HFFc6 (cell line): ENCODE data around the gene LMX1B. TPM values are rescaled to one million over a fixed set of nuclear protein-coding genes. Genes with fewer than 3 reads are reported as not detected.
"Not testable (repeated sequence)": the region's sequence is repeated elsewhere in the genome, so short reads cannot be mapped to it uniquely, and the experiment has no call there.

Experiments
- DNase-seq: peaks from one replicate; pipeline ENCODE4 v3.0.0-alpha.2; 2018
- H3K27ac Mint-ChIP-seq: 2 replicates; pipeline ENCODE4 v1.8.0; 2020; ENCODE audit warnings: mild to moderate bottlenecking, mixed read lengths
- H3K27me3 Mint-ChIP-seq: 2 replicates; pipeline ENCODE4 v1.8.0; 2021; ENCODE audit warnings: mild to moderate bottlenecking, moderate library complexity, mixed read lengths; ENCODE audit not compliant: insufficient read depth
- H3K36me3 Mint-ChIP-seq: 2 replicates; pipeline ENCODE4 v1.8.0; 2021; ENCODE audit warnings: low read depth, mixed read lengths
- H3K4me1 Mint-ChIP-seq: 2 replicates; pipeline ENCODE4 v1.8.0; 2020; ENCODE audit warnings: low read depth, mixed read lengths
- H3K4me3 Mint-ChIP-seq: 2 replicates; pipeline ENCODE4 v1.8.0; 2020; ENCODE audit warnings: mild to moderate bottlenecking, moderate library complexity, mixed read lengths
- H3K9me3 Mint-ChIP-seq: 2 replicates; pipeline ENCODE4 v1.8.0; 2020; ENCODE audit warnings: mild to moderate bottlenecking, mixed read lengths
- total RNA-seq, 6 experiments: library from RNA; stranded (reverse); fragmentation: NEBNext Ultra II Directional; extraction: Animal tissue kit (Norgen Biotek cat#: 25700); gene quantifications; 2 replicates in 1 of 6; 3 replicates in 5 of 6; pipeline ENCODE4 v1.2.3, GENCODE V29; 2021
- TF ChIP-seq, protein P1 (sequence below): fragments of 200-600 bp; sonication (generic); IDR thresholded peaks from 2 replicates; pipeline ENCODE4 v1.5.0; 2021; ENCODE audit warnings: antibody characterized with exemption, mild to moderate bottlenecking

The LMX1B gene
- total RNA-seq, 6 experiments from 2014 or later, result not detected

DNA sequence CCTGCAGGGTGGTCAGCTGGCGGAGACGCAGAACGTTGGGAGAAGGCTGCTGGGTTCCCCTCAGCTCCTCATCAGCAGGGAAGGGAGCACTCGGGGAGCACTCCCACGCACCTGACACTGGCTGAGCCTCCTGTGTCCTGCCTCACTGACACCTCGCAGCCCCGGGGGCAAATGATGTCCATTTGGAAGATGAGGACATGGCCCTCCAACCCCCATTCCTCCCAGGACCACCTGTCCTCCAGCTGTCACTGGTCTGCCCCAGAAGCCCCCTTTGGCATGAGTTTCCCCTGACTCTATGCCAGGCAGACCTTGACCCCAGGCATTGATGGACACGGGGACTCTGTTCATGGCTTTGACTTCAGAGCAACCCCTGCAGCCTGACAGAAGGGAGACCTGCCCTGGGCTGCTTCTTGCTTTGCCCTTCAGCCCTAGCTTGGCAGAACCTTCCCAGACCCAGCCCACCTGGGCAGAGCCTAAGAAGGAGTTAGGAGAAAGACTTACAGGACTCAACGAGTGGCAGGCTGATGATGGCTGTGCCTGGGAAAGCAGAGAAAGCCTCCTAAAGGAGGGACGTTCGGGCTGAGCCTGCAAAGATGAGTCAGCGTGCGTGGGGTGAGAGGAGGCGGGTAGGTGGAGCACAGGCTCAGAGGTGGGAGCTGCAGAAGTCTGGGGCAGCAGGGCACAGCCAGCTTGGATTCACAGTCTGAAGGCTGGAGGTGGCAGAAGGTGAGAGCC is 90.6 kb downstream of the LMX1B start:
- H3K9me3 Mint-ChIP-seq, result peaks cover 8% of the 10 kb centered on the region
- H3K27ac Mint-ChIP-seq, result peak overlapping the region; percentile 22; the same call in 1 of the 2 replicates
- peaks cover 22% of the 10 kb centered on the region for H3K27me3 Mint-ChIP-seq
- DNase-seq, result peak; percentile 45
- peaks cover 15% of the 10 kb centered on the region for H3K4me1 Mint-ChIP-seq
- TF ChIP-seq, protein P1, sequence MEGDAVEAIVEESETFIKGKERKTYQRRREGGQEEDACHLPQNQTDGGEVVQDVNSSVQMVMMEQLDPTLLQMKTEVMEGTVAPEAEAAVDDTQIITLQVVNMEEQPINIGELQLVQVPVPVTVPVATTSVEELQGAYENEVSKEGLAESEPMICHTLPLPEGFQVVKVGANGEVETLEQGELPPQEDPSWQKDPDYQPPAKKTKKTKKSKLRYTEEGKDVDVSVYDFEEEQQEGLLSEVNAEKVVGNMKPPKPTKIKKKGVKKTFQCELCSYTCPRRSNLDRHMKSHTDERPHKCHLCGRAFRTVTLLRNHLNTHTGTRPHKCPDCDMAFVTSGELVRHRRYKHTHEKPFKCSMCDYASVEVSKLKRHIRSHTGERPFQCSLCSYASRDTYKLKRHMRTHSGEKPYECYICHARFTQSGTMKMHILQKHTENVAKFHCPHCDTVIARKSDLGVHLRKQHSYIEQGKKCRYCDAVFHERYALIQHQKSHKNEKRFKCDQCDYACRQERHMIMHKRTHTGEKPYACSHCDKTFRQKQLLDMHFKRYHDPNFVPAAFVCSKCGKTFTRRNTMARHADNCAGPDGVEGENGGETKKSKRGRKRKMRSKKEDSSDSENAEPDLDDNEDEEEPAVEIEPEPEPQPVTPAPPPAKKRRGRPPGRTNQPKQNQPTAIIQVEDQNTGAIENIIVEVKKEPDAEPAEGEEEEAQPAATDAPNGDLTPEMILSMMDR, result no peak
- no peaks in the 10 kb centered on the region for H3K36me3 Mint-ChIP-seq
- H3K4me3 Mint-ChIP-seq, result peak overlapping the region; percentile 58

GRCh38 chr9:126704892-126705766 is 91.4 kb downstream of the LMX1B start:
- Mint-ChIP-seq H3K27me3 (peaks cover 21% of the 10 kb centered on the region), H3K4me3 (peak overlapping the region; percentile 58), H3K36me3 (no peaks in the 10 kb centered on the region), H3K9me3 (peaks cover 8% of the 10 kb centered on the region), H3K4me1 (peaks cover 15% of the 10 kb centered on the region), H3K27ac (peak overlapping the region; percentile 22; the same call in 1 of the 2 replicates)
- TF ChIP-seq, protein P1, result peak; percentile 91
- DNase-seq, result peak; percentile 44

GRCh38 chr9:126705767-126706697 is 92.3 kb downstream of the LMX1B start:
- TF ChIP-seq, protein P1, result peak; percentile 80
- no peaks in the 10 kb centered on the region for H3K36me3 Mint-ChIP-seq
- H3K4me3 Mint-ChIP-seq, result peak overlapping the region; percentile 13; the same call in 1 of the 2 replicates
- H3K27ac Mint-ChIP-seq, result no peak overlapping the region
- H3K27me3 Mint-ChIP-seq, result peaks cover 20% of the 10 kb centered on the region
- H3K9me3 Mint-ChIP-seq, result peaks cover 8% of the 10 kb centered on the region
- peak; percentile 35 for DNase-seq
- H3K4me1 Mint-ChIP-seq, result peaks cover 15% of the 10 kb centered on the region

DNA sequence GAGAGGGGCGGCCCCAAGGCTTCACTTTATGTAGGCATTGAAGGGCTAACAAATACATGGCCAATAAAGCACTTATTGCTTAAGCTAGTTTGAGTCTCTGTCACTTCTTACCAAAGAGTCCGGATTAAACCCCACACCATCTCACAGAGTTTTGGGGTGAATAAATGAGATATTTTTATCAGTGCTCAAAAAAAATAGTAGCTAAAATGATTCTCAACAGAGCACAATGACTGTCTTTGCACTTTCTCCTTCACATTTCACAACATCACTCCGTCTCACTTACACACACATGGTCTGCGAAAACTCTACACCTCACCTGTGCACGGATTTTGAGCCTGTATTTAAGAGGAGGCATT is 92.9 kb downstream of the LMX1B start:
- TF ChIP-seq, protein P1, result peak; percentile 37; the same call in 1 of the 2 replicates
- H3K4me1 Mint-ChIP-seq, result peaks cover 15% of the 10 kb centered on the region
- no peaks in the 10 kb centered on the region for H3K36me3 Mint-ChIP-seq
- DNase-seq, result no peak
- peaks cover 13% of the 10 kb centered on the region for H3K27me3 Mint-ChIP-seq
- H3K9me3 Mint-ChIP-seq, result peaks cover 8% of the 10 kb centered on the region
- H3K4me3 Mint-ChIP-seq, result no peak overlapping the region
- H3K27ac Mint-ChIP-seq, result no peak overlapping the region

GRCh38 chr9:126707083-126707482 is 93.4 kb downstream of the LMX1B start:
- Mint-ChIP-seq H3K4me1 (peaks cover 15% of the 10 kb centered on the region), H3K9me3 (peaks cover 8% of the 10 kb centered on the region), H3K4me3 (no peak overlapping the region), H3K27ac (no peak overlapping the region), H3K27me3 (peaks cover 13% of the 10 kb centered on the region), H3K36me3 (no peaks in the 10 kb centered on the region)
- DNase-seq, result no peak
- TF ChIP-seq, protein P1, result no peak

- not testable (repeated sequence) for H3K27ac Mint-ChIP-seq, DNase-seq, H3K36me3 Mint-ChIP-seq, H3K4me3 Mint-ChIP-seq, H3K9me3 Mint-ChIP-seq
- Mint-ChIP-seq H3K27me3 (peaks cover 13% of the 10 kb centered on the region), H3K4me1 (peaks cover 15% of the 10 kb centered on the region)
Measured at GRCh38 chr9:126707712-126708111, 94.0 kb downstream of the LMX1B start.
